ENCODE measurements around the gene UBR3. TPM values are rescaled to one million over a fixed set of nuclear protein-coding genes. Genes with fewer than 3 reads are reported as not detected.

Gene UBR3
- total RNA-seq, 3 donors from 2014 or later (not counting 1 experiment from before 2014, with no cell fraction given), result 40.8 to 54.5 (median 41.0) TPM

DNA sequence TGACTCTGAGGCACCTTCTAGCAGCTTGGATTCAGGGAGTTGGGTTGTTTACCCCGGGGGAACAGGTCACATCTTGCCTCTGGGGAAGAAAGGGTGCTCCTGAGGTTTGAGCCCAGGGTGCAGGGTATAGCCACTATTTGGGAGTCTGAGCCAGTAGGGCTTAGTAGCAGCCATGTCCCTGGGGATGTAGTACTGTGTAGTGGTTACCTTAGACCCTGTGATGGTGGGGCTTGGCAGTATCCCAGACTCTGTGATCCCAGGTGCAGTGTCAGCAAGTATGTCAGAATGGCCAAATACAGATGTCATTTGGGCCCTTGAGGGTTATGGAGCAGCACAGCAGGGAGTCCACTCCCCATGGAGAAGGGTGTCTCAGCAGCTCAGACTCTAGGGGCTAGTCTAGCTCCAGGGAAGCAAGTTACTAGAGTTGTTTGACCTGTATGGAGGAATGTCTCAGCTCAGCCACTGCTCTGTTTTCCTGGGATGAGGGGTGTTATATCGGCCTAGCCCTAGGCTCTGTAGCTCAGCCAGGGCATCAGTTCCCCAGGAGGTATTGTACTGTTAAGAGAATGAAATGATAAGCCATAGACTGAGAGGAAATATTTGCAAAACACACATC, 151.3 kb downstream of the UBR3 start:
- no peak overlapping the region for H3K4me3 Mint-ChIP-seq
- Histone ChIP-seq H3K27ac (ENCODE audit: low read length) (no peak overlapping the region), H3K4me3 (ENCODE audit: low read length) (no peak overlapping the region), H3K27me3 (ENCODE audit: control insufficient read depth, insufficient read depth, low read length) (no peaks in the 10 kb centered on the region), H3K4me1 (ENCODE audit: control insufficient read depth, insufficient read depth, low read length) (no peaks in the 10 kb centered on the region), H3K36me3 (ENCODE audit: control insufficient read depth, insufficient read depth, low read length) (peaks cover 8% of the 10 kb centered on the region), H3K9me3 (ENCODE audit: control insufficient read depth, insufficient read depth, low read length) (peaks cover 8% of the 10 kb centered on the region)
- peaks cover 7 to 20% of the 10 kb centered on the region in 2 donors for H3K9me3 Mint-ChIP-seq
- intact Hi-C loops (cut with micrococcal nuclease), result no loop called here
- DNase-seq (no peak), ATAC-seq (no peak)
- H3K27me3 Mint-ChIP-seq (ENCODE audit: low read depth in 2 of 2), result no peaks in the 10 kb centered on the region
- peaks cover 20 to 21% of the 10 kb centered on the region in 2 donors for H3K4me1 Mint-ChIP-seq
- TF ChIP-seq, protein P1, sequence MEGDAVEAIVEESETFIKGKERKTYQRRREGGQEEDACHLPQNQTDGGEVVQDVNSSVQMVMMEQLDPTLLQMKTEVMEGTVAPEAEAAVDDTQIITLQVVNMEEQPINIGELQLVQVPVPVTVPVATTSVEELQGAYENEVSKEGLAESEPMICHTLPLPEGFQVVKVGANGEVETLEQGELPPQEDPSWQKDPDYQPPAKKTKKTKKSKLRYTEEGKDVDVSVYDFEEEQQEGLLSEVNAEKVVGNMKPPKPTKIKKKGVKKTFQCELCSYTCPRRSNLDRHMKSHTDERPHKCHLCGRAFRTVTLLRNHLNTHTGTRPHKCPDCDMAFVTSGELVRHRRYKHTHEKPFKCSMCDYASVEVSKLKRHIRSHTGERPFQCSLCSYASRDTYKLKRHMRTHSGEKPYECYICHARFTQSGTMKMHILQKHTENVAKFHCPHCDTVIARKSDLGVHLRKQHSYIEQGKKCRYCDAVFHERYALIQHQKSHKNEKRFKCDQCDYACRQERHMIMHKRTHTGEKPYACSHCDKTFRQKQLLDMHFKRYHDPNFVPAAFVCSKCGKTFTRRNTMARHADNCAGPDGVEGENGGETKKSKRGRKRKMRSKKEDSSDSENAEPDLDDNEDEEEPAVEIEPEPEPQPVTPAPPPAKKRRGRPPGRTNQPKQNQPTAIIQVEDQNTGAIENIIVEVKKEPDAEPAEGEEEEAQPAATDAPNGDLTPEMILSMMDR (IDR thresholded peaks at IDR 0.05), result no peak
- peaks cover 45% of the 10 kb centered on the region for H3K36me3 Mint-ChIP-seq
- 98% methylated on average over 2 of the region's 2 CpGs for WGBS (ENCODE audit: insufficient coverage)
- no peak overlapping the region for H3K27ac Mint-ChIP-seq

DNA sequence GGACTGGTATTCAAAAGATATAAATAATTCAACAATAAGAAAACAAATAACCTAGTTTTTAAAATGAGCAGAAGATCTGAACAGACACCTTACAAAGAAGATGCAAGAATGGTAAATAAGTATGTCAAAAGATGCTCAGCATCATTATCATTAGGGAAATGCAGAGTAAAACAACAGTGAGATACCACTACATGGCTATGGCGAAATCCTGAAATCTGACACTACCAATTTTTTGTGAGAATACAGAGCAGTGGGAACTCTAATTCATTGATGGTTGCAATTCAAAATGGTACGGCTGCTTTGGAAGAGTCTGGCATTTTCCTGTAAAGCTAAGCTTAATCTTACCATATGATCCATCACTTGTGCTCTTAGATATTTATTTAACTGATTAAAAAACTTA, 151.8 kb downstream of the UBR3 start:
- Mint-ChIP-seq H3K4me3 (no peak overlapping the region), H3K4me1 (peaks cover 15 to 21% of the 10 kb centered on the region in 2 donors), H3K36me3 (peaks cover 40% of the 10 kb centered on the region), H3K27ac (no peak overlapping the region), H3K9me3 (peaks cover 7 to 20% of the 10 kb centered on the region in 2 donors), H3K27me3 (ENCODE audit: low read depth in 2 of 2) (no peaks in the 10 kb centered on the region)
- TF ChIP-seq, protein P1 (IDR thresholded peaks at IDR 0.05), result no peak
- Histone ChIP-seq H3K9me3 (ENCODE audit: control insufficient read depth, insufficient read depth, low read length) (peaks cover 8% of the 10 kb centered on the region), H3K27ac (ENCODE audit: low read length) (no peak overlapping the region), H3K36me3 (ENCODE audit: control insufficient read depth, insufficient read depth, low read length) (peaks cover 8% of the 10 kb centered on the region), H3K27me3 (ENCODE audit: control insufficient read depth, insufficient read depth, low read length) (no peaks in the 10 kb centered on the region), H3K4me1 (ENCODE audit: control insufficient read depth, insufficient read depth, low read length) (no peaks in the 10 kb centered on the region), H3K4me3 (ENCODE audit: low read length) (no peak overlapping the region)
- intact Hi-C loops (cut with micrococcal nuclease), result no loop called here
- ATAC-seq, result no peak
- WGBS (ENCODE audit: insufficient coverage), result 100% methylated on average over 2 of the region's 2 CpGs
- DNase-seq, result no peak

- intact Hi-C loops (cut with micrococcal nuclease), result no loop called here
- Histone ChIP-seq H3K4me3 (ENCODE audit: low read length) (no peak overlapping the region), H3K4me1 (ENCODE audit: control insufficient read depth, insufficient read depth, low read length) (no peaks in the 10 kb centered on the region), H3K27ac (ENCODE audit: low read length) (no peak overlapping the region), H3K9me3 (ENCODE audit: control insufficient read depth, insufficient read depth, low read length) (peaks cover 8% of the 10 kb centered on the region), H3K36me3 (ENCODE audit: control insufficient read depth, insufficient read depth, low read length) (peaks cover 8% of the 10 kb centered on the region), H3K27me3 (ENCODE audit: control insufficient read depth, insufficient read depth, low read length) (no peaks in the 10 kb centered on the region)
- Mint-ChIP-seq H3K4me3 (no peak overlapping the region), H3K27me3 (ENCODE audit: low read depth in 2 of 2) (no peaks in the 10 kb centered on the region), H3K36me3 (peaks cover 30% of the 10 kb centered on the region), H3K4me1 (peaks cover 7 to 21% of the 10 kb centered on the region in 2 donors), H3K9me3 (peaks cover 5 to 20% of the 10 kb centered on the region in 2 donors), H3K27ac (no peak overlapping the region)
- ATAC-seq (no peak), DNase-seq (no peak)
- TF ChIP-seq, protein P1 (IDR thresholded peaks at IDR 0.05), result no peak
- 98% methylated on average over 4 of the region's 4 CpGs for WGBS (ENCODE audit: insufficient coverage)
Observed at GRCh38 chr2:169980001-169980400, 152.7 kb downstream of the UBR3 start.

DNA sequence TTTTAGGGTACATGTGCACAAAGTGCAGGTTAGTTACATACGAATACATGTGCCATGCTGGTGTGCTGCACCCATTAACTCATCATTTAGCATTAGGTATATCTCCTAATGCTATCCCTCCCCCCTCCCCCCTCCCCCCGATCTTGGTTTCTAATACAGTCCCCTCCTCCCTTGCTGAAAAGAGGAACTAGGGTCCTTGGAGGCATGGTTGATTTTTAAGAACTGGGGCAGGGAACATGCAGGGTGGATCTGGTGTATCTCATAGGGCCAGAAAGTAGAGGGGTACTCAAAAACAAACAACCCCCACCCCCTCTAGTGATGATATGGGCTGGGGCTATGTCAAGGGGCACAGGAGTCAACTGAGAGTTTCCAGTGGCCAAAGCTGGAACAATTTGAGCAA, 153.4 kb downstream of the UBR3 start:
- peaks cover 24% of the 10 kb centered on the region for H3K36me3 Mint-ChIP-seq
- TF ChIP-seq, protein P1 (IDR thresholded peaks at IDR 0.05), result no peak
- Histone ChIP-seq H3K9me3 (ENCODE audit: control insufficient read depth, insufficient read depth, low read length) (peaks cover 5% of the 10 kb centered on the region), H3K4me3 (ENCODE audit: low read length) (no peak overlapping the region), H3K27ac (ENCODE audit: low read length) (no peak overlapping the region), H3K36me3 (ENCODE audit: control insufficient read depth, insufficient read depth, low read length) (peaks cover 8% of the 10 kb centered on the region), H3K27me3 (ENCODE audit: control insufficient read depth, insufficient read depth, low read length) (no peaks in the 10 kb centered on the region), H3K4me1 (ENCODE audit: control insufficient read depth, insufficient read depth, low read length) (no peaks in the 10 kb centered on the region)
- intact Hi-C loops (cut with micrococcal nuclease), result no loop called here
- no peaks in the 10 kb centered on the region for H3K27me3 Mint-ChIP-seq (ENCODE audit: low read depth in 2 of 2)
- H3K4me1 Mint-ChIP-seq, result peaks cover 7 to 15% of the 10 kb centered on the region in 2 donors
- DNase-seq (no peak), ATAC-seq (no peak)
- 80% methylated on average over 1 of the region's 2 CpGs for WGBS (ENCODE audit: insufficient coverage)
- no peak overlapping the region for H3K4me3 Mint-ChIP-seq
- H3K27ac Mint-ChIP-seq, result no peak overlapping the region
- H3K9me3 Mint-ChIP-seq, result peaks cover 0 to 14% of the 10 kb centered on the region in 2 donors

All from natural killer cell (primary cell).